K562 (cell line): Measurements from ENCODE around the gene PRRC2A. TPM values are rescaled to one million over a fixed set of nuclear protein-coding genes. Genes with fewer than 3 reads are reported as not detected.
A peak's percentile ranks its signal among the peaks of the same experiment; 100 is the strongest.

ENCODE experiments used
- ATAC-seq: fragments of 200-7000 bp; cut with Tn5 transposase; 3 replicates; pipeline ENCODE4 v1.9.1; 2020; ENCODE audit warnings: moderate library complexity
- BruUV-seq: library from RNA; stranded (reverse); fragments of 400-500 nt; replicated peaks from 2 replicates; lab custom pipeline; 2021; lab: Mats Ljungman, UMichigan
- CTCF ChIA-PET: fragments of 300-600 bp; formaldehyde crosslinking; extraction: SDS; loops from one replicate; lab custom pipeline; 2021; ENCODE audit warnings: low intra/inter-chr PET ratio; lab: Yijun Ruan, JAX
- POLR2A ChIA-PET: fragments of 300-600, 350-650 bp; sonication (Branson Sonifier 250); formaldehyde crosslinking; extraction: SDS; loops from one replicate; lab custom pipeline; 2021; ENCODE audit warnings: antibody characterized with exemption, inconsistent platforms; lab: Yijun Ruan, JAX
- DNase-seq, 4 experiments: peaks; one replicate each; pipeline versions ENCODE4 v3.0.0 to v3.0.0-alpha.2; 2011 to 2018; ENCODE audit warnings: low spot score in 3 of 4, mixed read lengths in 3 of 4; ENCODE audit errors: extremely low read depth in 1 of 4
- FAIRE-seq: peaks from 2 replicates; lab custom pipeline; 2011; peaks lifted over from hg19 to GRCh38; lab: Jason Lieb, UNC
- H2AFZ ChIP-seq: 2 replicates; pipeline ENCODE4 v1.6.0; 2011; ENCODE audit warnings: low read depth, low read length, control low read depth, inconsistent platforms
- H3K27ac ChIP-seq: fragments of 200-600 bp; 3 replicates; pipeline ENCODE4 v1.8.0; 2011; ENCODE audit warnings: low read depth, mild to moderate bottlenecking, control low read depth, inconsistent platforms, low read length, moderate library complexity, mixed read lengths; ENCODE audit errors: extremely low read depth
- H3K27me3 ChIP-seq, 2 experiments: fragments of 300-600 bp in 1 of 2; 2 replicates in 1 of 2; 3 replicates in 1 of 2; pipeline versions ENCODE4 v1.6.0 to v1.8.0; 2011; ENCODE audit warnings: inconsistent platforms in 2 of 2, low read length in 2 of 2, mild to moderate bottlenecking in 1 of 2, mixed read lengths in 1 of 2, moderate library complexity in 1 of 2; ENCODE audit not compliant: control insufficient read depth in 2 of 2, insufficient read depth in 2 of 2
- H3K36me3 ChIP-seq: fragments of 300-600 bp; 3 replicates; pipeline ENCODE4 v1.8.0; 2011; ENCODE audit warnings: mild to moderate bottlenecking, low read length, inconsistent platforms; ENCODE audit not compliant: control insufficient read depth, insufficient read depth
- H3K4me1 ChIP-seq, 2 experiments: fragments of 200-600 bp in 1 of 2; replicated peaks in 1 of 2; 2 replicates in 1 of 2; 3 replicates in 1 of 2; pipeline versions ENCODE4 v1.5.1 to v1.8.0; 2011; ENCODE audit warnings: inconsistent platforms in 2 of 2, low read length in 2 of 2, mild to moderate bottlenecking in 1 of 2, mixed read lengths in 1 of 2, moderate library complexity in 1 of 2; ENCODE audit not compliant: control insufficient read depth in 2 of 2, insufficient read depth in 2 of 2
- H3K4me2 ChIP-seq: 2 replicates; pipeline ENCODE4 v1.6.1; 2011; ENCODE audit warnings: low read length, control low read depth, inconsistent platforms, mixed read lengths; ENCODE audit not compliant: insufficient read depth
- H3K4me3 ChIP-seq: fragments of 200-600 bp; sonication (generic), shearing (Covaris generic); 2 replicates; pipeline ENCODE4 v1.5.1; 2016; ENCODE audit warnings: control low read depth, inconsistent platforms
- H3K79me2 ChIP-seq: fragments of 200-600 bp; 3 replicates; pipeline ENCODE4 v1.8.0; 2011; ENCODE audit warnings: low read length, inconsistent platforms; ENCODE audit not compliant: control insufficient read depth, insufficient read depth
- H3K9ac ChIP-seq, 2 experiments: 2 replicates each; pipeline versions ENCODE4 v1.6.0 to v1.6.1; 2011; ENCODE audit warnings: low read depth in 2 of 2, low read length in 2 of 2, control low read depth in 1 of 2, inconsistent platforms in 1 of 2, mild to moderate bottlenecking in 1 of 2, mixed read lengths in 1 of 2; ENCODE audit not compliant: insufficient read depth in 1 of 2
- H3K9me1 ChIP-seq: one replicate; pipeline ENCODE4 v1.6.0; 2011; ENCODE audit warnings: inconsistent platforms, mild to moderate bottlenecking, low read length, moderate library complexity; ENCODE audit not compliant: control insufficient read depth, insufficient read depth
- H3K9me3 ChIP-seq: replicated peaks from 2 replicates; pipeline ENCODE4 v1.5.1; 2011; ENCODE audit warnings: low read depth, low read length, inconsistent platforms; ENCODE audit not compliant: control insufficient read depth, insufficient read depth
- H4K20me1 ChIP-seq: replicated peaks from 2 replicates; pipeline ENCODE4 v1.6.1; 2011; ENCODE audit warnings: low read length, inconsistent platforms, mixed read lengths; ENCODE audit not compliant: control insufficient read depth, insufficient read depth
- GABPB1 ChIP-seq: sonication (generic); formaldehyde crosslinking; IDR thresholded peaks from 2 replicates; pipeline ENCODE4 v1.8.0; 2022; ENCODE audit warnings: mild to moderate bottlenecking, missing genetic modification reagents
- ILK ChIP-seq: fragments of 450-650 bp; IDR thresholded peaks from 2 replicates; pipeline ENCODE4 v1.6.1; 2016; ENCODE audit warnings: missing genetic modification characterization, low read depth, mild to moderate bottlenecking, missing compliant biosample characterization, moderate library complexity, borderline replicate concordance
- IRF2 ChIP-seq: sonication (generic); formaldehyde crosslinking; IDR thresholded peaks from 2 replicates; pipeline ENCODE4 v1.8.1; 2022; ENCODE audit warnings: mild to moderate bottlenecking, missing genetic modification reagents
- MAFK ChIP-seq: IDR thresholded peaks from 2 replicates; pipeline ENCODE4 v1.6.1; 2011; ENCODE audit warnings: low read length, improper control_type of control experiment
- NCOA2 ChIP-seq, 2 experiments: fragments of 450-650 bp; IDR thresholded peaks; 2 replicates each; pipeline ENCODE4 v1.6.1; 2018; ENCODE audit warnings: mild to moderate bottlenecking in 2 of 2, moderate library complexity in 1 of 2; ENCODE audit not compliant: partially characterized antibody in 2 of 2
- POLR2AphosphoS5 ChIP-seq: IDR thresholded peaks from 2 replicates; pipeline ENCODE4 v1.6.1; 2011; ENCODE audit warnings: mild to moderate bottlenecking, low read depth, low read length, moderate library complexity; ENCODE audit not compliant: control insufficient read depth, insufficient read depth
- POLR2B ChIP-seq: fragments of 450-650 bp; IDR thresholded peaks from 2 replicates; pipeline ENCODE4 v1.6.1; 2018; ENCODE audit warnings: low read depth; ENCODE audit not compliant: partially characterized antibody
- POLR2G ChIP-seq: fragments of 200-400 bp; formaldehyde crosslinking; IDR thresholded peaks from 2 replicates; pipeline ENCODE4 v1.6.1; 2017; ENCODE audit warnings: low read depth, mild to moderate bottlenecking, antibody characterized with exemption, low read length, moderate library complexity
- RBFOX2 ChIP-seq: fragments of 200-400 bp; formaldehyde crosslinking; IDR thresholded peaks from 2 replicates; pipeline ENCODE4 v1.6.1; 2017; ENCODE audit warnings: low read depth, mild to moderate bottlenecking, low read length, moderate library complexity
- RBM22 ChIP-seq: fragments of 200-400 bp; formaldehyde crosslinking; IDR thresholded peaks from 2 replicates; pipeline ENCODE4 v1.6.1; 2018; ENCODE audit warnings: low read length, low read depth; ENCODE audit not compliant: poor library complexity, severe bottlenecking
- SMAD4 ChIP-seq: fragments of 250-450 bp; sonication (Bioruptor Pico); conservative IDR thresholded peaks from 2 replicates; pipeline ENCODE4 v1.8.0; 2021; ENCODE audit warnings: inconsistent platforms, mild to moderate bottlenecking, moderate library complexity
- SUPT5H ChIP-seq: fragments of 450-650 bp; IDR thresholded peaks from 2 replicates; pipeline ENCODE4 v1.6.1; 2016
- WGBS: fragments of 100-300 bp; shearing (Covaris generic); methylation state at CpG from one replicate; pipeline ENCODE4 v1.1.6; 2016; ENCODE audit warnings: low coverage, mixed read lengths; ENCODE audit not compliant: insufficient coverage; ENCODE audit errors: missing lambda C conversion rate; 5-methylcytosine and 5-hydroxymethylcytosine counted together
- in situ Hi-C: fragments of 300-500 bp; cut with MboI; formaldehyde crosslinking; loops from 4 replicates; pipeline ENCODE4 v1.15.0; 2018; ENCODE audit warnings: inconsistent platforms, mixed read lengths
- intact Hi-C: fragments of 100-400 bp; cut with micrococcal nuclease; formaldehyde crosslinking; loops from 2 replicates; pipeline ENCODE4 v1.14.2; 2022
- polyA plus RNA-seq, 8 experiments: library from polyadenylated mRNA; depleted of rRNA in 4 of 8; stranded (reverse) in 5 of 8; unstranded in 3 of 8; fragments of >200 nt; fragmentation: Nextera tagmentation in 2 of 8; fragmentation: Illumina TruSeq in 1 of 8; extraction: Ambion mirVana in 2 of 8; extraction: Trizol in 1 of 8; gene quantifications; 2 replicates each; pipeline versions ENCODE4 v1.2.1 to v1.2.3, GENCODE V29; 2011 to 2014; ENCODE audit warnings: inconsistent platforms in 1 of 8, missing spikeins in 1 of 8
- total RNA-seq, 7 experiments: library from RNA; depleted of rRNA in 6 of 7; stranded (reverse); fragments of >200 nt in 6 of 7; fragmentation: Illumina TruSeq in 2 of 7; extraction: Trizol in 2 of 7; gene quantifications; 2 replicates each; pipeline versions ENCODE4 v1.2.1 to v1.2.3, GENCODE V29; 2011 to 2021; ENCODE audit warnings: low replicate concordance in 1 of 7
- TF ChIP-seq, protein P1 (sequence below): sonication (generic); formaldehyde crosslinking; IDR thresholded peaks from 2 replicates; pipeline ENCODE4 v1.9.0; 2022; ENCODE audit warnings: mild to moderate bottlenecking, missing genetic modification reagents
- TF ChIP-seq, protein P2 (sequence below): fragments of 250-450 bp; sonication (Bioruptor Pico); IDR thresholded peaks from 2 replicates; pipeline ENCODE4 v1.5.0; 2021; ENCODE audit warnings: mild to moderate bottlenecking, borderline replicate concordance

PRRC2A gene
- total and polyA plus RNA-seq, 9 of the 15 experiments (the other 6 are each of a cell fraction or from before 2014, with no cell fraction given): 1.0 to 332 (median 63.0) TPM

DNA sequence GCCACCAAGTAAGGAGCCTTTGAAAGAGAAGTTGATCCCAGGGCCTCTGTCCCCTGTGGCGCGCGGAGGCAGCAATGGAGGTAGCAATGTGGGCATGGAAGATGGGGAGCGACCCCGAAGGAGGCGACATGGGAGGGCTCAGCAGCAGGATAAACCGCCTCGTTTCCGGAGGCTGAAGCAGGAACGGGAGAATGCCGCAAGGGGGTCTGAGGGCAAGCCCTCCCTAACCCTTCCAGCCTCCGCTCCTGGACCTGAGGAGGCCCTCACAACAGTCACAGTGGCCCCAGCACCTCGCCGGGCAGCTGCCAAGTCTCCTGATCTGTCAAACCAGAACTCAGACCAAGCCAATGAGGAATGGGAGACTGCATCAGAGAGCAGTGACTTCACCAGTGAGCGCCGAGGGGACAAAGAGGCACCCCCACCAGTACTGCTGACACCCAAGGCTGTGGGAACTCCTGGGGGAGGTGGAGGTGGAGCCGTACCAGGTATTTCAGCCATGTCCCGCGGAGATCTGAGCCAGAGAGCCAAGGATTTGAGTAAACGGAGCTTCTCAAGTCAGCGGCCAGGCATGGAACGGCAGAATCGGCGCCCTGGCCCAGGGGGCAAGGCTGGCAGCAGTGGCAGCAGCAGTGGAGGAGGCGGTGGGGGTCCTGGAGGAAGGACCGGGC, 11.9 kb downstream of the PRRC2A start (continued):
- TF ChIP-seq, protein P1, sequence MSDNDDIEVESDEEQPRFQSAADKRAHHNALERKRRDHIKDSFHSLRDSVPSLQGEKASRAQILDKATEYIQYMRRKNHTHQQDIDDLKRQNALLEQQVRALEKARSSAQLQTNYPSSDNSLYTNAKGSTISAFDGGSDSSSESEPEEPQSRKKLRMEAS: no peak
- TF ChIP-seq IRF2 (CRISPR knock-in tag): no peak

DNA sequence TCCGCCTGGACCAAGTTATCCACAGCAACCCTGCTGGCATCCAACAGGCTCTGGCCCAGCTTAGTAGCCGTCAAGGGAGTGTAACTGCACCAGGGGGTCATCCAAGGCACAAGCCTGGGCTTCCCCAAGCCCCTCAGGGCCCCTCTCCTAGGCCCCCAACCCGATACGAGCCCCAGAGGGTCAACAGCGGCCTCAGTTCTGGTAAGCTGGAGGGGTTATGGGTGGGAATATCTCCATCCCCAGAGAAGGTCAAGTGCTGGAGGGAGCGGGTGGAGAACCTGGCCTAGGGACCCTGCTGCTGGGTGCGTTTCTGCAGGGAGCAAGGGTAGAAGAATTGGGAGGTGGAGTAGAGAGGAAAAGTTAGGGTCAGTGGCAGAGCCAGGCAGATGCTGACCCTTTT, 12.9 kb downstream of the PRRC2A start:
- ChIA-PET POLR2A (interaction anchor here (0.8 to 14.8 kb wide), 6 partner anchors 8 to 137 kb away, joined by 3 to 274 read pairs (median 48); partner anchors contain the start of genes APOM, BAG6, GPANK1 and PRRC2A), CTCF (no interaction called here)
- FAIRE-seq: no peak
- Histone ChIP-seq H3K27ac (no peak overlapping the region; the same call in 2 of the 3 replicates), H3K27me3 (no peaks in the 10 kb centered on the region), H2AFZ (no peak overlapping the region), H3K79me2 (peaks cover 9% of the 10 kb centered on the region; the same call in 1 of the 3 replicates), H3K9me3 (no peaks in the 10 kb centered on the region), H3K36me3 (peaks cover 98% of the 10 kb centered on the region), H3K9me1 (no peaks in the 10 kb centered on the region), H3K9ac (0 out of 4 replicates have a peak overlapping the region, but pooled peaks of 1 of the 2 experiments have one; percentile 29), H4K20me1 (peaks cover 27% of the 10 kb centered on the region), H3K4me3 (no peak overlapping the region), H3K4me1 (peaks cover 3 to 27% of the 10 kb centered on the region in 2 experiments; a peak in 4 of 5 replicates), H3K4me2 (no peak overlapping the region)
- intact Hi-C loops (no loop called here), in situ Hi-C loops (no loop called here)
- TF ChIP-seq SUPT5H: peak; percentile 40; the same call in 1 of the 2 replicates
- peak; percentile 55 for TF ChIP-seq RBFOX2
- no peak for TF ChIP-seq NCOA2 (IDR thresholded peaks at IDR 0.05; ENCODE audit: partially characterized antibody in 2 of 2)
- TF ChIP-seq POLR2G: peak; percentile 74
- no peak for TF ChIP-seq ILK (tag)
- TF ChIP-seq, protein P2, sequence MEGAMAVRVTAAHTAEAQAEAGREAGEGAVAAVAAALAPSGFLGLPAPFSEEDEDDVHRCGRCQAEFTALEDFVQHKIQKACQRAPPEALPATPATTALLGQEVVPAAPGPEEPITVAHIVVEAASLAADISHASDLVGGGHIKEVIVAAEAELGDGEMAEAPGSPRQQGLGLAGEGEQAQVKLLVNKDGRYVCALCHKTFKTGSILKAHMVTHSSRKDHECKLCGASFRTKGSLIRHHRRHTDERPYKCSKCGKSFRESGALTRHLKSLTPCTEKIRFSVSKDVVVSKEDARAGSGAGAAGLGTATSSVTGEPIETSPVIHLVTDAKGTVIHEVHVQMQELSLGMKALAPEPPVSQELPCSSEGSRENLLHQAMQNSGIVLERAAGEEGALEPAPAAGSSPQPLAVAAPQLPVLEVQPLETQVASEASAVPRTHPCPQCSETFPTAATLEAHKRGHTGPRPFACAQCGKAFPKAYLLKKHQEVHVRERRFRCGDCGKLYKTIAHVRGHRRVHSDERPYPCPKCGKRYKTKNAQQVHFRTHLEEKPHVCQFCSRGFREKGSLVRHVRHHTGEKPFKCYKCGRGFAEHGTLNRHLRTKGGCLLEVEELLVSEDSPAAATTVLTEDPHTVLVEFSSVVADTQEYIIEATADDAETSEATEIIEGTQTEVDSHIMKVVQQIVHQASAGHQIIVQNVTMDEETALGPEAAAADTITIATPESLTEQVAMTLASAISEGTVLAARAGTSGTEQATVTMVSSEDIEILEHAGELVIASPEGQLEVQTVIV (CRISPR knock-in tag): no peak
- TF ChIP-seq RBM22: peak; percentile 79
- no peak for TF ChIP-seq SMAD4 (CRISPR knock-in tag)
- TF ChIP-seq POLR2AphosphoS5: peak; percentile 50
- peak; percentile 5 for TF ChIP-seq POLR2B
- TF ChIP-seq MAFK: no peak
- no peak for TF ChIP-seq GABPB1 (CRISPR knock-in tag)
- ATAC-seq: no peak
- no peak for DNase-seq
- 90% methylated on average over 7 of the region's 7 CpGs for WGBS
- BruUV-seq: no TSS peak
